Islet precursor cell (in vitro differentiated cells): Measurements from ENCODE around the gene PPP1R13L.

ENCODE experiments used
- DNase-seq: peaks from one replicate; pipeline ENCODE4 v3.0.0-alpha.2; 2018

Gene PPP1R13L

DNA sequence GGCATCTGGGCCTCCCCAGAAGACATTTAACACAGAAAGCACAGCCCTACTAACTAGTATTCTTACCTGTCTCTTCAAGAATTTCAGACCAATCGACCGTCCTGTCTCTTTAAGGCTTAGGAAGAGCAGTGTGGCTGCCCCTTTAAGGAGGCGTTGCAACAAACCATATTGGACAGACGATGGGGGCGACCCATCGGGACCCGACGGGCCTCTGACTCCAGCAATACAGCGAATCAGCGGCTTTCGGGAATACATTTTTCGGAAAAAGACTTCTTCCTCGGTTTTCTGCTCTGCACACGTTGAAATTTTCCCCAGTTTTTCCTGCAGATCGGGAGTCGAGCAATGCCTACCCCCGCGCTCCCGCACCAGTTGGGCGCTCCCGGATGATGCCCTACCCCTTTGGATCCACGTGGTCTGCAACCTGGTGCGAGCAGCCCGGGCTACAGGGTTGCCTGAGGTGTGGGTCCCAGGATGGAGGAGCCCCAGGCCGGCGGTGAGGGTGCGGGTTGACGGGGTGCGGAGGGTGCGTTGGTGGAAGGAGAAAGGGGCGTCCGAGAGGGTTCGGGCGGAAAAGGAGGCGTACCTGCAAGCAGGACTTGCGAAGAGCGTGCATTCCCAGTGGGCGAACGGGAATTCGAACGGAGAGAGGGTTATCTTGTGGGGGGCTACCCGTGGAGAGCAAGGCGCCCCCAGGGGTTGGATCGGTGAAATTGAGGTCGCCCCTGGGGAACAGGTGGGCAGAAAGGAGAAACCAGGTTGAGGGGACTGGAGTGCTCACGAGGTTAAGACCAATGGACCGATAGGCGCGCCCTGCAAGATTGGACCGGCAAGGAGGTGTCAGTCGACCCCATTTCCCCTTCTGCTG is 1.6 kb upstream of the PPP1R13L start, which contains the start of gene POLR1G:
POLR1G (plus strand) TSS at position 419 of the 865 bp plus-strand sequence; CDS start at position 472, 53 bp downstream.
- DNase-seq: peak; percentile 86

DNA sequence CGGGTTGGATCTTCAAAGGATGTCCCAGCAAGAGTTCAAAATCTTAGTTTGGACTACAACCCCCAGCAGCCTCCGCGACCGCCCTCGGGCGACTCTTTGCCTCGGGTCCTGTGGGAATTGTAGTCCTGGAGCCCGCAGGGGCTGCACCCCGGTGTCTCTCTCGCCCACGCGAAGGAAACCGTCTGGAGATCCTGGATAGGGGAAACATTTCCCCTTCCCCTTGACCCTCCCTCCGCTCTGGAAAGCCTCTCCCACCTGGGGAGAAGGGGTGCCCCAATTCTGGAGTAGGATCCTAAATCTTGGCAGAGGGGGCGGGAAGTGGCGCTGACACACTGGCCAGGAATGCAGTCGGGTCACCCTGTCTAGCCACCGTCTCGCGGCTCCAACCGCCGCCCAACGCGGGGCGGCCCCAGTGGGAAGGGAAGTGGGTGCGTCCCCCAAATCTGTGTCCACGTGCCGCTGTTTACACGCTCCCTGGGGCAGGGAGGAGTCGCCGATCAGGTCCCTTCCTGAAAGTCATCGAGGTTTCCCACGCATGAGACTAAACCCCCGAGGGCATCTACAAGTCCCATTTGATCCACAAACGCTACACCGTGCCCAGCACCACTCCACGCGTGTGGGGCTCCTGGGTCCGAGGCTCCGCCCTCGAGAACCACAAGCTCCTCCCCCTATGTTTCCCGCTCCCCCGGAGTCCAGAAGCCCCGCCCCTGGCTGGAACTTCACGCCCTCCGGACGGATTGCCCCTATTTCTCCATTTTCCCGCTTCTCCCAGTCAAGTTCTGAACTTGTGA is 761 bp upstream of the PPP1R13L start:
- DNase-seq: peak; percentile 97

DNA sequence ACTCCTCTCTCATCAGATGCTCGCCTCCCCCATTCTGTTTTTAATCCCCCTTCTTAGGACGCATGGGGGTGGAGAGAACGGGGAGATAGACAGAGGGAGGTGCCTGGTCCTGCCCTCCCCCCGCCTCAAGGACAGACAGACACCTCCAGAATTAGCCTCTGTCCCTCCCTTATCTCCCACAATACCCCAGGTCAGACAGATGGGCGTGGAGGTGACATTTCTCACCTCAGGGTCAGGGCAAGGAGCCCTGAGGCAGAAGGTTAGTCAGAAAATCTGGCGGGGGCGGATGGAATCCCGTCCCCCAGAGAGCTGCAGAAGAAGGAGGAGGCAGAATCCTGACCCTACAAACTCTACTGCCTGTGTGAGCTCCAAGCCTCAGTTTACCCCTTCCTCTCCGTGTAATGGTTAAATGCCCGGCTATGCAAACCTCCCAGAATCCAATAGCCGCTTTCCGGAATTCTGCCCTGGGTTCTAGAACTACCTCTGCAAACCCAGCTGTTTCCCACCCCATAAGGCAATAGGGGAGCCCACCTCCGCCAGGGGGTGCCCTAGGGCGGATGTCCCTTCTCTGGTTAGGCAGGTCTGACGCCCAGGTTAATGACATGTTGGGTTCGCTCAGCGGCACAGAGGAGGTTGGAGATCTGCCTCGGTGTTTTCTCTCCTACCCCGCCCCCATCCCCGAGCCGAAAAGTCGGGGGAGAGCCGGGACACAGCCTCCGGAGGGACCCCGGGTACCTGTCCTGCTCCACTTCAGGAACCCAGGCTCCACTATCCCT is 900 bp downstream of the PPP1R13L start:
- DNase-seq: peak; percentile 92

DNA sequence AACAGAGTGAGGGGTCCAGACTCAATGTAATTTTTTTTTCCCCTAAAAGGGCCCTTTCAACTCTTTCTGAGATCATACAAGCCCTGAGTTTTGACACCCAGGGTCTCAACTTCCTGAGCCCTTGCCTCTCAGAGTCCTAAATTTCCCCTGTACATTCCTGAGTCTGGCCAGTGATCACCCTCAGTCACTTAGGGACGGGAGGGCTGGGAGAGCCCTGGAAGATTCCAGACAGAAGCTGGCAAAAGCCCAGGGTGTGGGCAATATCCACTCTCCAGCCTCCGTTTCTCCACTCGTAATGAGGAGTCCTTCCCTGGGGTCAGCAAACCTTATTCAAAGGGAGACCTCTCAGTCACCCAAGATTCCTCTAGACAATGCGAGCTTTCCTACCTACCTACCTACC is 1.6 kb downstream of the PPP1R13L start:
- no peak for DNase-seq

DNA sequence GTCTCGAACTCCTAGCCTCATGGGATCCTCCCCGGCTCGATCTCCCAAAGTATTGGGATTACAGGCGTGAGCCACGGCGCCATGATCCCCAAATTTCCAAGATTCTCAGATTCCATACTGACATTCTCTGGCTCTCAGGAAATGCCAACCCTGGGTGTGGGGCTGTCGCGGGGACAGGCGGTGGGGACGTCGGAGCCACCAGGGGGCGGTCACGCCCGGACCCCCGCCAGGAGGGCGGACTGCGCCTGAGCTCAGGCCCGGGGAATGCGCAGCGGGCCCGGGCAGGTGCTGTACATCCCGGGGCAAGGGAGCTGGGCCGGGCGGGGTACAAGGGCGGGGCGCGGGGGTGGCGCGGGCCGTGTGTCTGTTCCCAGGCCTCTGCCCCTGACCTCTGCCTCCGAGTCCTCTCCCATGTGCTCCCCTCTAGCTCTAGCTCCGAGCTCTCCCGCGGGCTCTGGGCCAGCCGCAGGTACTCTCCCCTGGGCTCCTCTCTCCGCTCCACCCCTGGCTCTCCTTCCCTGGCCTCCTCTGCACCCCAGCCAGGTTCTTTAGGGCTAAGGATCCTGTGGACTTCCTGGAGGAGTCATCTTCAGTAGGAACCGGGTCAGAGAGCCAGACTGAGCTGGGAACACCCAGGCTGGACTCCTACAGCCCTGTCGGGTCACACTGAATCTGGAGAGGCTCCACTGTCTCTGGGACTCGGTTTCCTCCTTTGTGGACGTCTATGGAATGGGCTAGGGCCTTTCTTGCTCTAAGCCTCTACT is 2.4 kb downstream of the PPP1R13L start:
- peak; percentile 93 for DNase-seq

DNA sequence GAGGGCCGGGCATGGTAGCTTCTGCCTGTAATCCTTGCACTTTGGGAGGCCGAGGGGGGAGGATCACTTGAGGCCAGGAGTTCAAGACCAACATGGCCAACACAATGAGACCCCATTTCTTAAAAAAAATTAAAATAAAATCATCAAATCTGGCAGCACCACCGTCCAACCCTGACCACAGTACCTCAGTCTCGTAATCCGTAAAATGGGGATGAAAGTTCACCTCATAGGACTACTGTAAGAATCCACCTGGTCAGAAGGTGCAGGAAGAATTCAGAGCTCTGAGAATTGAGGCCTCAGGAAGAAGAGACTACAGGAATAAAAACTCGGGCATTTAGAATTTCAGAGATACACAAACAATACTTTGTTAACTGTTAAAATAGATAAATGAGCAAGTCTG is 3.1 kb downstream of the PPP1R13L start:
- DNase-seq: no peak

DNA sequence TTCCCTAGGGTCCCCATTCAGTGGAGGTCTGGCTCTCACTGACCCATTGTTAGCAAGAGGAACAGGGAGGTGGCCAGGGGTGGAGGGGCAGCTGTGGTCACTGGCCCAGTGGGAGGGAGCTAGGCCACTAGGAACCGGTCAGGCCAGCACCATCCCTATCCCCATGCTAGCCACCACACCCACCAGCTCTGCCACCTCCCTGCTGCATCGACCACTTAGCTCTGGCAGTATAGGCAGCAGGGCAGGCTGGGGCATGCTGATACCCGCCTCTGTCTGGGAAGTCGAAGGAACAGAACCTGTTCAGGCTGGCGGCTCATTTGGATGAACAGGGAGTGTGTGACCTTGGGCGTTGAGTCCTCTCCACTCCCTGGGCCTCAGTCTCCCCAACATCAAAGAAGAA is 4.7 kb downstream of the PPP1R13L start:
- DNase-seq: no peak

DNA sequence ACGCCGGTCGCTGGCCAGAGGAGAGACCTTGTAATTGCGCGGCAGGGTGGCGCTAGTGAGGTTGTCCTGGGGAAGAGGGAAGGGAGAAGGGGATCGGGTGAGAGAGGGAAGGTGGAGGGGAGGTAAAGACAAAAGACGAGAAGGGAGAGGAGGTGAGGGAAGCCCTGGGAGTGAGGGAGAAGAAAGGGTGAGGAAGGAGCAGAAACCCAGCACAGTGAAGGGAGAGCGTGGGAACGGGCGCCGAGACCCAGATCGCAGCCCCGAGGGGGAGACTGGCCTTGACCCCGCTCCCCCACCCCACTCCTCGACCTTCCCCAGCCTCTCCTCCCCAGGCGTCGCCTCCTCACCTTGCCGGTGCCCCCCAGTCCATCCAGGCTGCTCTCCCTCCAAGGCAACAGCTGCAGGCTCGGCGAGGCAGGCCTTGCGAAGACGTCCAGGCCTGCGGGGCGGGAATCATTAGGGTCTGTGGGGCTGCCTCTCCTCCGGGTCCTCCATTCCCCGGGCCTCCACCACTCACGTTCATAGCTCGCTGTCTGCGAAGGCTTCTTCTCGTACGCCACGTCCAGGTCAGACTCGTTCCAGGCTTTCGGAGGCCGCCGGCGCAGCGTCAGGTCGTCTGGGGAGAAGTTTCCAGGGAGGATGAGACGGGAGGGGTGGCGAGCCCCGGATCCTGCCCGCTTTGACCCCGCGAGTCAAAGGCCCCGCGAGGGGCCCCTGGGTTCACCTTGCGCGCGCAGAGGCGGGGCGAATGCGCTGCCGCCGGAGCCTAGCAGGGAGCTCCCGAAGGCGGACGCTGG is 8.8 kb downstream of the PPP1R13L start:
- DNase-seq: no peak

DNA sequence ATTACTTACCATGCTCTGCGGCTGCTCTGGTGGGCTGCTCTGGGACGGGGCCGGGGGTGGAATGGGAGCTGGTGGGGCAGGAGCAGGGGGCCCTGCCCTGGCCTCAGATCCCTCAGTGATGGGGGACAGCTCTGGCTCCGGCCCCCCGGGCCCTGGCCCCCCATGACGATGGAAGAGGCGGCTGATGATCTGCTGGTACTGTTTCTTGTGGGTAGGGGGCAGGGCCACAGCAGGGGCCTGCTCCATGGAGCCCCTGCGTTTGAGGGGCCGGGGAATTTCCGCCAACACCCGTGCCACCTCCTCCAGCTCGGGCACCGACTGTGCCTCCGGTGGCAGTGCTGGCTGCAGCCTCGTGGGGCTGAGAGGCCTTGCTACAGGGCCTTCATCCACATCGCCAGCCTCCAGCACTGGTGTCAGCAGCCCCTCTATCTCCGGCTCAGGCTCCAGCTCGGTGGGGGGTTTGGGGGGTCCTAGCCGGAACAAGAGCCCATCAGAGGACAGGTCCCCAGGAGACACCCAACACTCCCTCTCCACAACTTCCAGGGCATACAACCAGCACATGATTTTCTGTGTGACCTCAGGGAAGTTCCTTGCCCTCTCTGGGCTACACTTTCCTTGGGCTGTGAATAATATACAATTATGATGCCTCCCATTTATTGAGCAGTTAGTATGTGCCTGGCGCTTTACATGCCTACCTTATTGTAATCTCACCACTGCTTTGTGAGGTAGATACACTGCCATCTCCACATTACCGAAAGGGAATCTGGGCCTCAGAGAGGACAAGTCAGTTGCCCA is 12.8 kb downstream of the PPP1R13L start:
- no peak for DNase-seq

DNA sequence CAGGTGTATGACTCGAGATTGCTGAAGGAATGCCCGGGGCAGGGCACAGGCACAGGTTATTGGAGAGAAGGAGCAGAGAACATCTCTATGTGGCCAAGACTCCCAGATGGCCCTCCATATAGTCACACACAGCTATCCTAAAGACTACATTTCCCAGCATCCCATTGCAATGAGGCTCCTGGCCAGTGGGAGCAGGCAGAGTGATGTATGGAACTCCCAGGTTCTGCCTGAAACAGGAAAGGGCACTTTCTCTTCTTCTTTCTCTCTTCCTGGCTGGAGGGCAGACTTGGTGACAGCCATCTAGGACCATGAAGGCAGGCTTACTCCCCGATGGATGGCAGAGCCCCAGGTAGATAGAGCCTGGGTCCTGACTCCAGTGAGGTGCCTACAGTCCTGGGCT is 13.5 kb downstream of the PPP1R13L start:
- no peak for DNase-seq

DNA sequence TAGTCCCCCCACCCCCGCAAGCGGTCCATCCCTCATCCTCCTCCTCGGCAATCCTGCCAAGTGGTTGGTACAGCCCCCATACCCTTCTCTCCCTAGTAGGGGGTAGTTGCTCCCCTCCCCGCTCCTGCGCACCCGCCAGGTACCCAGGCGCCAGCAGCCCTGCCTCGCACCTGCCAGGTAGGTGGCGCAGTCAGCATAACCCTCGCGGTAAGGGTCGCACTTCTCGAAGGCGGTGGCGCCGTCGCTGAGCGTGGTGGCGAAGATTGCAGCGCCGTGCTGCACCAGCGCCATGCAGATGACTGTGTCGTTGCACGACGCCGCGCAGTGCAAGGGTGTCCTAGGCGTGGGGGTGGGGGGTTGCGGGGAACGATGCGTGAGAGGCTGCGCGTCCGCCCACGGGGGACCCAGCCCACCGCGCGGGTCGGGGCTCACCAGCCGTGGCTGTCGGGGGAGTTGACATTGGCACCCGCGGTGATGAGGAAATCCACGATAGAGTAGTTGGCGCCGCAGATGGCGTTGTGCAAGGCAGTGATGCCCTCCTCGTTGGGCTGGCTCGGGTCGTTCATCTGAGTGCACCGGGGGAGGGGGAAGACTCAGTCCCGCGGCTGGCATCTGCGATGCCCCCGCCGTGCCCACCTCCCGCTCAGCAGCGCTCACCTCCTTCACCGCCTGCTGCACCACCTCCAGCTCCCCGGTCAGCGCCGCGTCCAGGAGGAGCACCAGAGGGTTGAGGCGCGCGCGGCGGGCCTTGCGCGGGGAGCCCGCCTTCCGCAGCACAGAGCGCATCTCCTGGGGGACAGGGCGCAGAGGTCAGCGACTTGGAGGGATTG is 19.3 kb downstream of the PPP1R13L start:
- DNase-seq: no peak

DNA sequence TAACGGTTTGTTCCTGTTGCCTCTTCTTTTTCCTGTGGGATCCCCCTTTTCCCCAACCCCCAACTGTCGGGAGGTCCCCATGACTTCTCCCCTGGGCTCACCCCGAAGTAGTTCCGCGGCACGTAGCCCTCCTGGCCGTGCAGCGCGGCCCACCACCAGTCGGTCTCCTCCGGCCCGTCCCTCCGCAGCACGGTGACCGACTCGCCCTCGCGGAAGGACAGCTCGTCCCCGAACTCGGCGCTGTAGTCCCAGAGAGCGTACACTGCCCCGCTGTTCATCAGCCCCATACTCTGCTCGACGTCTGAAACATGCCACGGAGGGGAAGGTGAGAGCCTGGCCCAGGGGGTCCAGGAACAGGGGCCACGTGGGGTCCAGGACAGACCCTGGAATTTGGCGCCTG is 22.4 kb downstream of the PPP1R13L start:
- no peak for DNase-seq

DNA sequence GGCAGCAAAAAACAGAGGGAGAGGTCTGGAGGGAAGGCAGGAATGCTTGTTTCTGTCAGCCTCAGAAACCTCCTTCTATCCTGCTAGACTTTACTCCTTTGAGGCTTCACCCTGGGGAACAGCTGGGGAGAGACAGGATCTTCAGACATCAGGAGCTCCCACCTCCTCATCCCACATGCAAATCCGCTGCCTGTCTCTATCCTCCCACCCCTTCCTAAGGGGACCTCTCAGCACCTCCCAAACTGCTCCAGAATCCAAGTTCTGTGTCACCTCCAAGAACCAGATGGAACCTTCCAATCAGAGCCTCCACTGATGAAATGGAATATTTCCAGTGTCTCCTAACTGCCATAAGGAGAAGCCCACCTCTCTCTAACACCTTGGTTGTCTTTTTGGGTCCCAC is 24.8 kb downstream of the PPP1R13L start:
- DNase-seq: no peak

DNA sequence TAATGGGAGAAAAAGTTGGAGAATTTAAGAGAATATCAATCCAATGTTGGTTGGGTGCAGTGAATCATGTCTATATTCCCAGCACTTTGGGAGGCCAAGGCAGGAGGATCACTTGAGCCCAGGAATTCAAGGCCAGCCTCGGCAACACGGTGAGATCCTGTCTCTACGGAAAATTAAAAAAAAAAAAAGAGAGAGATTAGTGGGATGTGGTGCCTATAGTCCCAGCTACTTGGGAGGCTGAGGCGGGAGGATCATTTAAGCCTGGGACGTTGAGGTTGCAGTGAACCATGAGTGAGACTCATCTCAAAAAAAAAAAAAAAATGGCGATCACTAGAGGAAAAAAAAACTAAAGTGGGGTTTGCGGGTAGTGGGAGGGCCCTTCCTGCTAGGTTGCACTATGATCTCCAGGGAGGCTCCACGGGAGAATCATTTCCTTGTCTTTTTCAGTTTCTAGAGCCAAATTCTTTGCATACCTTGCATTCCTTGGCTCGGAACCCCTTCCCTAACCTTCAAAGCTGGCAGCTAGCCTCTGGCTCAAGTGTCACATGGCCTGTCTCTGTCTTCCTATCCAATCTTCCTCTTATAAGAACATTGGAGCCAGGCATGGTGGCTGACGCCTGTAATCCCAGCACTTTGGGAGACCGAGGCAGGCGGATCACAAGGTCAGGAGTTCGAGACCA is 28.7 kb downstream of the PPP1R13L start:
- DNase-seq: peak; percentile 92

DNA sequence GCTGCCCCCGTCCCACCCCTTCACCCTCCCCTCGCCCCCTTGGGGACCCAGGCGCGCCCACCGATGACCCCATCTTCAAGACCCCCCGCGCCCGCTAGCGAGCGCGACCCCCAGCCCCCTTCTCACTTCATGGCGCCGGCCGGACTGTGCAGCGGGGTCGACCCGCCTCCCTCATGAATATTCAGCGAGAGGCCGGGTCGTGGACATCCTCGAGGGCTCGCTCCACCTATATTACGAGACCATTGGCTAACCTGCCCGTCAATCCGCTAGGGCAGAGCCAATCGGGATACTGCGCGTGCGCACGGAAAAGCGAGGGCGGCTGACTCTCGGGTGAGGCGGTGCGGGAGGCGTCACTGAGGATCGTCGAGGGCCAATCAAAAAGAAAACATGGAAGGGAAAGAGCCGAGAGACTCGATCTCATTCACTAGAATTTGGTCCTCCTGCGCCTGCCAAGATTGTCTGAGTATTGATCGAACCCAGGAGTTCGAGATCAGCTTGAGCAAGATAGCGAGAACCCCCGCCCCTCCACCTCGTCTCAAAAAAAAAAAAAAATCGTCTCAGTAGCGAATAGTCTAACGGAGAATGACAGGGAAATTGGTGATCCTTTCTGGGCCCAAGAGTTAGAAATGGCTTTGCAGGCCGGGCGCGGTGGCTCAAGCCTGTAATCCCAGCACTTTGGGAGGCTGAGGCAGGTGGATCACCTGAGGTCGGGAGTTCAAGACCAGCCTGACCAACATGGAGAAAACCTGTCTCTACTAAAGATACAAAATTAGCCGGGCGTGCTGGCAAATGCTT is 34.3 kb downstream of the PPP1R13L start, which contains the start of gene ERCC2:
ERCC2 (minus strand) TSS at position 164 of the 795 bp plus-strand sequence; CDS start at position 131, 33 bp downstream.
- peak; percentile 99 for DNase-seq

DNA sequence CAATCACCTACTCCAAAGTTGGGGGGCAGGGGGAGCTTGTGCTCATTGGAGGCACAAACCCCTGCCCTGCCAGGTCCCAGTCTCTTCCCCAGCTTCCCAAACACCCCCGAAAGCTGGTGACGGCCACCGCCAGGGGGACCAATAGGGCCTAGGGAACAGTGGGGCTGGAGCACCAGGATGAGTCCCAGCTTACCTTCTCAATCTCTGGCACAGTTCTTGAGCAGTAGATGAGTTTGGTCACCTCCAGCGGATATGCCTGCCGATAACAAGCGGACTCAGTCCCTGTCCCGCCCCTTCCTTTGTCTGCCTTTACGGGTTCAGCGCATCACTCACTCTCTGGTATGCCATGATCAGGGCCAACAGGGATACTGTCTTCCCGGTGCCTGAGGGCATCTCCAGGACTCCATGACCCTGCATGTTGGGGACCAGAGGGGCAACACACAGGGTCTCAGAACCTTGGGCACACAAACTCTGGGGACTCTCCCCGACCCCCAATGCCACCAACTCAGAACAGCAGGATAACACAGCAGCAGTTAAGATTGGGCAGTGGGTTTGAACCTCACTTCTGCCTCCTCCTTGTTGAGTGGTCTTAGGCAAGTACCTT is 36.0 kb downstream of the PPP1R13L start:
- peak; percentile 69 for DNase-seq

DNA sequence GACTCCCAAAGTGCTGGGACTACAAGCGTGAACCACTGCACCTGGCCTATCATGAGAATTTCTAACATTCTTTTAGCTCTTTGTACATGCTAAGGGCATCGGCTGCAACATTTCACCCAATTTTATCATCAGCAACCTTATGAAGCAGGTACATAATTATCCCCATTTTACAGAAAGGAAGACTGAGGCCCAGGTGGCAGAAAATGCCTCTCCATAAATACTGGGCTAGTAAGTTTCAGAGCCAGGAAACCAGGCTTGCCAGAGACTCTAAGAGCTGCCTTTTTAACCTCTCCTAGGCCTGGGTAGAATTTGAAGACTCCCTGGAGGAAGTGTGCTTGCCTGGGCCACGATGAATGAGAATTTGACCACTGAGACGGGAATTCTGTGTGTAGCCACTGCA is 36.7 kb downstream of the PPP1R13L start:
- no peak for DNase-seq

DNA sequence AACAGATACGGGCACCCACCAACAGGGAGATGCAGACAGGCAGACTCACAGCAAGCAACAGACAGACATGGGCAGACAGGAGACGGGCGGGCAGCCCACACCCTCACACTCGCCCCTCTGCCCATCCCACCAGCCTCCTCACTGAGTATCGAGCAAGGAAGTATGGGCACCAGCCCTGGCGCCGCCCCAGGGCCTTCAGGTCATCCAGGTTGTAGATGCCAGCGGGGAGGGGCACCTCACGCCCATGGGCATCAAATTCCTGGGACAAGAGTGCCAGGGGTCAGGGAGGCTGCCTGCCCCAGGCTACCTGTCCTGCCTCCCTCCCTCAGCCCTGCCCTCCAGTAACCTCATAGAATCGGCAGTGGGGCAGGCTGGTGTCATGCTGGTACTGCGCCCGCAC is 40.2 kb downstream of the PPP1R13L start:
- DNase-seq: no peak
